GM19043 (cell line): ENCODE measurements around the gene MEGF6.
"Not testable (repeated sequence)": the region's sequence is repeated elsewhere in the genome, so short reads cannot be mapped to it uniquely, and the experiment has no call there.

Experiments
- ATAC-seq: cut with Tn5 transposase; IDR thresholded peaks from one replicate; pipeline ENCODE4 v1.9.1; 2021; ENCODE audit warnings: low read depth; ENCODE audit not compliant: unreplicated experiment

MEGF6 gene

DNA sequence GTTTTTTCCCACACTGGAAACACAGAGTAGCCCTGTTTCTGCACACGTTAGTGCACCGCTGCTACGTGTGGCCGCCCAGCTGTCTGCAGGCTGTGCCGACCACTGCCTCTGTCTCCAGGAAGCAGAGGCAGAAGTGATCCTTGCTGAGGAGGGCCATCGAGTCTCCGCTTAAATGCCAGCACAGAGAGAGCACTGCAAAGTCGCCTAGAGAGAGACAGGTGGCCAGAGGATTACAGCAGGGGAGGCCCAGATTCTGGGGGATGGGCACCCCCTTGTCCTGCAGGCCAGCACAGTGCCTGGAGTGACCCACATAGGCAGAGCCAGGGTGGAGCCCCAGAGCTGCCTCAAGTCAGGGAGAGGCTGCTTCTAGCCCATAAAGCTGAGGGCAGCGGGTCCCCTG lies 19.6 kb upstream of the MEGF6 start:
- no peak for ATAC-seq

DNA sequence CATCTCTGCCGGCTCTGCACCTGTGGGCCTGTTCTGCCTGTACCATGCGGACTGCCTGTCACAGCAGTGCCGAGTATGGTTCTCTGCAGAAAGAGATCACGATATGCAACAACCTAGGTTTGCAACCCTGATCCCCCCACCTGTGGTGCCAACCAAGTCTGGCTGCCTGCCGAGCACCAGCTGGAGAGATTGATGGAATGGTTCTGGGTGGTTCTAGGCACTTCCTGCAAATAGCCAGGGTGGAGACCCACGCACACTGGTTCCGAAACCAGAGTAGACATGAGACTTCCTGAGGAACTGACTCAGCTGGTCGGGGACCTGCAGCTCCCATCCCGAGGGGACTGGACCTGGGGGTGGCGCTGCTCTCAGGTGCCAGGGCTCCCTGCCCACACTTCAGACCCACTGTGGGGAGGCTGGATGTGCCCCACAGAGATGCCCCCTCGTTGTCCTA lies 18.9 kb upstream of the MEGF6 start:
- no peak for ATAC-seq

DNA sequence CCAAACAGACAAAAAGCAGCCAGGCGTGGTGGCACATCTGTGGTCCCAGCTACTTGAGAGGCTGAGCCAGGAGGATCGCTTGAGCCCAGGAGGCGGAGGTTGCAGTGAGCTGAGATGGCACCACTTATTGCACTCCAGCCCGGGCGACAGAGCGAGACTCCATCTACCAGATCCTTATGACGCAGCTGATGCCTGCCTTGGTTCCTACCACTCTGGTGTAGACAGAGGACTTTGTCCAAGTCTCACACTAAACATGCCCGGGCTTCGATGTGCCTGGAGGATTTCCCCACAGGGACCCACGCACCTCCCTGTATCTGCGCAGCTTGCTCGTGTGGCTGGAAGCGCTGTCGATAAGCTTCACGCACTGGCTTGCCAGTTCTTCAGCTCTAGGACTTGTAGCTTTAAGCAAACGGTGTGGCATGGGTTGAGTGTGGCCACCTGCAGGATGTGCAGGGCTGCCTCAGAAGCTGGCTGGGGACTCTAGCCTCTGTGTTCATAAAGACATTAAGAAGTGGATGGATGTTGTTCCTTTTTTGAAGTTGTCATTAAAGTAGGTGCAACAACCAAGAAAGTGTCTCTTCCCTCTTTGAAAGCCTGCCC lies 18.4 kb upstream of the MEGF6 start:
- ATAC-seq, result no peak

DNA sequence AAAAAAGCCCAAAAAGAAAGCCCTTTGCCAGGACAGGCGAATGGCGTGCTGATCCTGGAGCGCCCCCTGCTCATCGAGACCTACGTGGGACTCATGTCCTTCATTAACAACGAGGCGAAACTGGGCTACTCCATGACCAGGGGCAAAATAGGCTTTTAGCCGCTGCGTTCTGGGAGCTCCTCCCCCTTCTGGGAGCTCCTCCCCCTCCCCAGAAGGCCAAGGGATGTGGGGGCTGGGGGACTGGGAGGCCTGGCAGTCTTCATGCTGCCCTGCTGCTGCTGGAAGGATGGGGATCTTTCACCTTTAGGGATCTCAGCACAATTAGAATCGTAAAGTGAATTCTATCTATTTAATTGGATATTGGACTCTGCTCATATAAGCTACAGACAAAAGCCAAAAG lies 17.1 kb upstream of the MEGF6 start:
- ATAC-seq, result no peak

DNA sequence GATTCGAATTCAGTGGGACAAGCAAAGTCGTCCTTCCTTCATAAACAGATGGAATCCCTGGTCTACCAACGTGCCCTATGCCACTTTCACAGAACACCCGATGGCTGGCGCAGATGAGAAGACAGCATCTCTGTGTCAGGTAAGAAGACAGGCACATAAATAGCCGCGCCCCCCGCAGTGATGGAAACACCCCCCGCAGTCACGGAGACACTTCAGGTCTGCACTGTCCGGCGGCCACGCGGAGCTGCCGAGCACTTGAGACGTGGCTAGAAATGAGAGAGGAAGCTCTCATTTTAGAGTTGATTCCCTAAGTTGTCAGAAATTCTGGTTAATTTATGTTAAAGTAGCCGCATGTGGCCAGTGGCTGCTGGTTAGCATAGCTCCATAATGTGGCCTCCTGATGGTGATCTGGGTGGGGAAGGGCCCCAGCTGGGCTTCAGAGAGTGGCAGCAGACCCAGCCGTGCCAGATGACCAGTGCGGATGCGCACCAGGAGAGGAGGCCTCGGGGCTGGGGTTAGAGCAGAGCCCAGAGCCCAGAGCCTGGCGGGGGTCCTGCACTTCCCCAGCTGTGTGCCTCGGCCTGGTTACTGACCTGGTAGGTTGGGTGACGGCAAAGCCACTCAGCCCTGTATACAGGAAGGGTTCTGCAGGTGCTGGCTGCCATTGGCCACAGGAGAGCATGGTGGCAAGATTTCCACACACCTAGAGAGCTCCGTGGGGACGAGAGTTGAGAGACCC lies 16.4 kb upstream of the MEGF6 start:
- ATAC-seq, result no peak

DNA sequence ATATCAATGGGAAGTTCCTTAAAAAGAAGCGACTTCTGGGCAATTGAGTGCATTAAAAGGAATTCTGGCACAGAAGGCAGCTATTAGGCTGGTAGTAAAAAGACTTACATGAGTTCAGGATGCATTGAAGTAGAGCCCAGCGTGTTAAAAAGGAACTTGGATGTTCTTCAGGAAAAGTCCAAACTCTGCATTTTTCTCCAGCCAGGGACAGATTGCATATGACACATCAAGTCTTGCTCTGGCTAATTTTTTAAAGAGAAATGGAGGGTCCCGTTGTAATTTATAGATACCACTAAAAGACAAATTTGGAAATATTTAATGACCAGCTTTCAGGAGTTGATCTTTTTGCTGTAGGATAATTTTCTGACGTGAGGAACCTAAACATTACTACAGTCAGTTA lies 14.7 kb upstream of the MEGF6 start:
- ATAC-seq, result no peak

DNA sequence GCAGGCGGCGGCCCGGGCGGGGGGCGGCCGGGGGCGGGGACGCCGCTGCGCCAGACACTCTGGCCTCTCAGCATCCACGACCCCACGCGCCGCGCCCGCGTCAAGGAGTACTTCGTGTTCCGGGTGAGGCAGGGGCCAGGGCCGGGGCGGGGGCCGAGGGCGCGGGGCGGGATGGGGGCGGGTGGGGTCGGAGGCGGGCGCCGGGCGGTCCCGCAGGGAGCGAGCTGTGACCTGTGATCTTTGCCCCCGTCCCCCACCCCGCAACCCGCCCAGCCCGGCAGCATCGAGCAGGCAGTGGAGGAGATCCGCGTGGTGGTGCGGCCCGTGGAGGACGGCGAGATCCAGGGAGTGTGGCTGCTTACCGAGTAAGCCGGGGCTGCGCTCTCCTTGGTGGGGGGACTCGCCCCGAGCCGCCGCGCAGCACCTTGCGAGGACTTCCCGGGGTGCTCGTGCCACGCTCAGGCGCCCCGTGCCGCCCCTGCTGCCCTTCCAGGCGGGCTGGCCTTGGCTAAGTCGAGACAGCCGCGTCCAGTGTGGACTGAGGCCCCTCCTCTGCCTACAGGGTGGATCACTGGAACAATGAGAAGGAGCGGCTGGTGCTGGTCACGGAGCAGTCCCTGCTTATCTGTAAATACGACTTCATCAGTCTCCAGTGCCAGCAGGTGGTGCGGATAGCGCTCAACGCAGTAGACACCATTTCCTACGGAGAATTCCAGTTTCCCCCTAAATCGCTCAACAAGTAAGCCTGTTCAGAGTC lies 14.0 kb upstream of the MEGF6 start:
- no peak for ATAC-seq

DNA sequence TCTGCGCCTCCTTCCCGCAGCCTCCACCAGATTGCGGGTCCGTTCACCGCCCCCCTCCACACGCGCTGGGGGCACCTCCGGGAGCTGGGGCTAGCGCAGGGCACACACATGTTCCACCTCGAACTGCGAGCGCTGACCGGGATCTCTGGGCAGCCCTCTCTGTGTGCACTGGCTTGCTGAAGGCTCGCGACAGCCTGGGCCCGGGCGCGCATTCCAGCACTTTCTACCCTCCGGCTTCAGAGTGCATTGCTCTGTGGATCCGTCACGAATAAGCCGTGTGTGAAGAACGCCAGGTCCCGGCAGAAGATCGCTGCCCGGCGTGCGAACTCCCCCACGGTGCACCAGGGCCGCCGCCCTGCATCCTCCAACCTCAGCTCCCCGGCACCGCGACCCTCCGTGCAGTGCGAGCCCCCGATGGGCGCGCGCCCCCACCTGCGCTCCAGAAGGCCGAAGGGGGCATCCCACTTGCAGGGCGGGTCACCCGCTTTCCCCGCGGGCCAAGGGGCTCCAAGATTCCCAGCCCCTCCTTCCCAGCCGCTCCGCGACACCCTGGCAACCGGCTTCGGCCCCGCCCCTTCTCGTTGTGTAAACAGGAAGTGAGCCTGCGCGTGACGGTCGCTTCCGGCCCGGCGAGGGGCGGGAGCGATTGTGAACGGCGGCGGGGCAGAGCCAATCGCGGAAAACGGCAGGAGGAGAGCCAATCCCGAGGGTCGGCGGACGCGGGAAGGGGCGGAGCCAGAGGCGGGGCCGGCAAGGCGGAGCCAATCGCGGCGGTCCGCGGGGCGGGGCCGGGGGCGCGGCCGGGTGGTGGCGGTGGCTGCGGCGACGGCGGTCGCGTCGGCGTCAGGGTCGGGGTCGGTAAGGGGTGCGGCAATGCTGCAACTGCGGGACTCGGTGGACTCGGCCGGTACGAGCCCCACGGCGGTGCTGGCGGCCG lies 13.2 kb upstream of the MEGF6 start, which contains the start of gene TPRG1L:
Gene TPRG1L (plus strand): TSS at position 816 of the 937 bp plus-strand sequence. CDS start 58 bp downstream, at position 874.
- ATAC-seq, result peak; percentile 95

DNA sequence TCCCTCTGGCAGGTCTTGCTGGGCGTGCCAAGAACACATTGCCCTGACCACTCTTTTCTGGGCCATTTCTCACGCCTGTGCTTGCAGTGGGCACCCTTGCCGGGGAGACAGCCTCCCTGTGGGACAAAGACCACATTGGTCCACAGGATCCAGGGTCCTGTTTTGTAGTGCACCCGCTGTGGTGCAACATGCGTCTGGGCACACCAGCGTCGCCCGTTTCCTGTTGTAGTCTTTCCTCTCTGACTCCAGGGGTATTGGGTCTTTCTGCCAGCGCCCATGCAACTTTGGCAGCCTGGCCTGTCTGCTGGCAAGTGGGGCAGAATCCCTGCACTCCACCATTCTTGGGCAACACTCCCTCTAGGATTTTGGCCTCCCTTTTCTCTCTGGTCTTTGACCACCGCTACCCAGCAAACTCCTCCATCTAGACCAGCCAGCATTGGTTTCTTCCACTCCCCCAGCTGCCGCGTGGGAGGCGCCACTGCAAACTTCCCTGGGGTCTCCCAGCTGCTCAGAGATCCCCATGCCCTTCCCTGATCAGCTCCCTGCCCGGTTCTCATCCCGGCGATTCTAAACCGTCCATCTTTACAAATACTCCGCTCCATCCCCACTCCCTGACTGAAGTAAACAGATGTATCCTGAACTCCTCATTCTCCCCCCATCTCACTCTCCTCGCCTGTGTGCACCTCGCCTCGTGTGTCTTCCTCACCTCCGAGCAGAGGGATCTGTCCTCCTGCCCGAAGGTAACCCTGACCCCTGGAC lies 12.3 kb upstream of the MEGF6 start:
- no peak for ATAC-seq

DNA sequence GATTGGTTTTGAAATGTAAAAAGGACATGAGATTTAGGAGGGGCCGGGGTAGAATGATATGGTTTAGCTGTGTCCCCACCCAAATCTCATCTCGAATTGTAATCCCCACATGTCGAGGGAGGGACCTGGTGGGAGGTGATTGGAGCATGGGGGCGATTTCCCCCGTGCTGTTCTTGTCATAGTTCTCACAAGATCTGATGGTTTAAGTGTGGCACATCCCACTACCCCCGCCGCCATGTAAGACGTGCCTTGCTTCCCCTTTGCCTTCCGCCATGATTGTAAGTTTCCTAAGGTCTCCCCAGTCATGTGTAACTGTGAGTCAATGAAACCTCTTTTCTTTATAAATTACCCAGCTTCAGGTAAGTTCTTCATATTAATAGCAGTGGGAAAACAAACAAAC lies 10.8 kb upstream of the MEGF6 start:
- ATAC-seq, result not testable (repeated sequence)

DNA sequence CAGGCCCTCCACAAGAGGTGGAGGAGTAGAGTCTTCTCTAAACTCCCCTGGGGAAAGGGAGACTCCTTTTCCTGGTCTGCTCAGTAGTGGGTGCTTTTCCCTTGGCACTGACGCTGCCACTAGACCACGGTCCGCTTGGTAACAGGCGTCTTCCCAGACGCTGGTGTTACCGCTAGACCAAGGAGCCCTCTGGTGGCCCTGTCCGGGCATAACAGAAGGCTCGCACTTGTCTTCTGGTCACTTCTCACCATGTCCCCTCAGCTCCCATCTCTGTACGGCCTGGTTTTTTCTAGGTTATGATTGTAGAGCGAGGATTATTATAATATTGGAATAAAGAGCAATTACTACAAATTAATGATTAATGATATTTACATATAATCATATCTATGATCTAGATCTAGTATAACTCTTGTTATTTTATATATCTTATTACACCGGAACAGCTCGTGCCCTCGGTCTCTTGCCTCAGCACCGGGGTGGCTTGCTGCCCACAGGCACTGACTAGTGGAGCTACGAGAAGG lies 9.9 kb upstream of the MEGF6 start:
- not testable (repeated sequence) for ATAC-seq

DNA sequence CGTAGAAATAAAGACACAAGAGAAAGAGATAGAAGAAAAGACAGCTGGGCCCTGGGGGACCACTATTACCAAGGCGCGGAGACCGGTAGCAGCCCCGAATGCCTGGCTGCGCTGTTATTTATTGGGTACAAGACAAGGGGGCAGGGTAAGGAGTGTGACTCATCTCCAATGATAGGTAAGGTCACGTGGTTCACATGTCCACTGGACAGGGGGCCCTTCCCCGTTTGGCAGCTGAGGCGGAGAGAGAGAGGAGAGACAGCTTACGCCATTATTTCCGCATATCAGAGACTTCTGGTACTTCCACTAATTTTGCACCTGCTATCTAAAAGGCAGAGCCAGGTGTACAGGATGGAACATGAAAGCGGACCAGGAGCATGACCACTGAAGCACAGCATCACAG lies 9.4 kb upstream of the MEGF6 start:
- no peak for ATAC-seq

DNA sequence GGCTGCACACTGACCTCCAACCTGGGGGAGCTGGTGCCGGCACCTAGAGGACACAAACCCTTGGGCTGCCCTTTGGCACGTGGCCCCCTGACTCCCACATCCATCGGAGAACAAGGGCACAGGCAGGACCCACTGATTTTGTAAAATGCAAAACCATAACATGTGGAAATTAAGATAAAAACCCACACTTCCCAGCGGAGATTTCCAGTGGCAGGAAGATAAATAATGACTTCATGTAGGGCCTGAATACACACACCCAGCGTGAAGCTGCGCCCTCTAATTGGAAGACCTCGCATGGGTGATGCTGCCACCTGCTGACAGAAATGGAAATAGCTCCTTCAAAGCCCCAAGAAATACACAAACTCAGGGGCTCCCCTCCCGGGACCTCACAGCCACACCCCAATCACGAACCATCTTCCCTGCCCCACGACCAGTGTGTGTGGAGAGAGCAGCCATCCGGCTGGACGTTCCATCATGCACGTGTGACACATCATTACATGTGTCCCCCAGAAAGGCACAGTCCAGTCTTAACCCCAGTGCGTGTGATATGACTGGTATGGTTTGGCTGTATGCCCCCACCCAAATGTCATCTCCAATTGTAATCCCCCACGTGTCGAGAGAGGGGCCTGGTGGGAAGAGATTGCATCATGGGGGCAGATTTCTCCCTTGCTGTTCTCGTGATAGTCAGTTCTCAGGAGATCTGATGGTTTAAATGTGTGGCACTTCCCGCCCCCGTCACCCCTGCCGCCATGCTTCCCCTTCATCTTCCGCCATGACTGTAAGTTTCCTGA lies 7.8 kb upstream of the MEGF6 start:
- ATAC-seq, result no peak

DNA sequence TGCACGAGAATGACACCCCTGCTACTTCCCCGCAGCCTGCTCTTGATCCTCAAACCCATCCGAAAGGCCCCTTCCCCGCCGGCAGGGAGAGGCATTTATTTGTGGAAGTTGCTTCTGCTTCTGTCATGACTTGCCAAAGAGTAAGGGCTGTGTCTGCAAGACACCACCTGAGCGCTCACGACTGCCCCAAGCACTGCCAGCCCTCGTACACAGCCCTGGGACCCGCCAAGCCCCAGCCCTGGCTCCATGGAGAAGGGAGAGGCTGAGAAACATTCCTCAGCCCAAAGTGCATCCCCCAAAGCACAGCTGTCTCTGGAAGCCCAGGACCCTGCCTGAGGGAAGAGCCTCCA lies 7.2 kb upstream of the MEGF6 start:
- no peak for ATAC-seq

DNA sequence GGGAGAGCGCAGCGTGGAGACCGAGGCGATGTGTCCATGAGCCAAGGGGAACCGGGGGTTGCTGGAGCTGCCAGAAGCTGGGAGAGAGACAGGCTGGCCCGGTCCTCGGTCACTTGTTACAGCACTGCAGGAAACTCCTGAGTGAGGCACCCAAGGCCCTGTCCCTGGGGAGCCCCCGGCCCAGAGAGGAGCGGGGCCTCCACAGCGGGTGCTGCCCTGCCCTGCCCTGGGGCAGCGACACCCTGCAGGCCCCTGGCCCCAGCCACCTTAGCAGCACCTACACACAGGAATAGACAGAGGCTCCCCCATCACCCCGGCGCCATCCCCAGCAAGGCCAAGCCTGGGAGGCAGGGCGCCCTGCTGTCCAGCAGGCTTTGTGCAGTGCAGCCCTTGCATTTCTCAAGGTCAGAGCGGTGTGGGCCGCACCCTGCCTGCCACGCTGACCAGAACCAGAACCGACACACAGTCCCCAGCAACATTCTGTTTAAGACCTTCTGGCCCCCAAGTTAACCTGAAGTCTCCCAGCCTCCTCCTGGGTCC lies 6.6 kb upstream of the MEGF6 start:
- ATAC-seq, result no peak

DNA sequence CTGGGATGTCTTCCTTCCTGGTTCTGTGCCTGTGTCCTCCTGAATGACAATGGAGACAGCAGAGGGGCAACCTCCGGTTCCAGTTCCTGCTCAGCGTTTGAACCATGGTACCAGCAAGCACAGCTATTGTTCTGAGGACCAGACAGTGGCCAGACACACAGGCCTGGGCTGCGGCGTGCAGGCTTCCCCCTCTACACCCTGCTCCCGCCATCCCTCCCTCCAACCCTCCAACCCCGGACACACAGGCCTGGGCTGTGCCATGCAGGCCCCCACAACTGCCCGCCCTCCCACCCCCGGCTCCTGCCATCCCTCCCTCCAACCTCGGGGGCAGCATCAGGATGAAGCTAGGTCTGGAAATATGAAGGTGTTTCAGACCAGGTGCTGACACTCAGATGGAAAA lies 5.6 kb upstream of the MEGF6 start:
- no peak for ATAC-seq

DNA sequence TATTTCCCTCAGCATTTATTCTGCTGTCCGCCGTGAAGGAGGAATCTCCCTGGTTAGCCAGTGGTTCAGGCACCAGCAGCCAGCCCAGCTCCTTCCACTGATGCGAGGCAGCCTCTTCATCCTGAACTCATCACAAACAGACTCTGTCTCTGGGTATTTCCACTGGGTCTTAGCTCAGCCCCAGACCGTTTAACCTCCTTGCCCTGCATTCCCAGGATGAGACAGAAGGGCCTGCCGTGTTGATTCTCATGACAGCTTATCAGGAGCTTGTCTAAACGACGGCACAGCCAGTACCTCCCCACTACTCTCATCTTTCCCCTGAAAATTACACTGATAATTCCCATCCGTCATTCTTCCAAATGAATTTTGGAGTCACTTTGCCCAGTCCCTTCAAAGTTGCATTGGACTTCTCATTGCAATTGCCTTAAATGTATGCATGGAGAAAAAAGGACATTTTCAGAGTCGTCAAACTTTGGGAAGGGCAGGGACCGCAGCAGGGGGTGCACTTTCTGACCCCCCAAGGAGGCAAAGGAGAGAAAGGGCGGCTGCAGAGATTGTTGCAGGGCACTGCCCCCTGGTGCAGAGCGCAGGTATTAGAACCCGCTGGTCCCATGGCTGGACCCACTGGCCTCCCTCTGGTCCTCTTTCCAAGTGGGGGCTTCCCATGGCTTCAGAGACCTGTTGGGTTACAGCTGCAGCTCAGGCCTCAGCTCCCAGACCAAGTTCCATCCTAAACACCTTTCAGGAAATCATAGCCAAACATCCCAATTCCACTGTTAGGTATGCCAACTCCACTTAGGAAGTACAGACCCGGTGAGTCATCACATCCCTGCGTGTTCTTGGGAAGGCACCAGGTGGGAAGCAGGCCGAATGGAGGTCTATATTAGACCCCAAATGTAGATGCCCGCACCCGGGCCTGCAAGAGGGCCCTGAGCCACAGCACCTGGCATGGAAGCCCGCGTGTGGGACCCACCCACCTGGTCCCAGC lies 3.7 kb upstream of the MEGF6 start:
- no peak for ATAC-seq
